GM12865 (cell line): ENCODE results near the gene CCDC194.
A peak's percentile ranks its signal among the peaks of the same experiment; 100 is the strongest.

Source experiments
- DNase-seq: peaks from one replicate; pipeline ENCODE4 v3.0.0; 2010; ENCODE audit warnings: low read depth
- H3K4me3 ChIP-seq: 2 replicates; pipeline ENCODE4 v1.5.1; 2011; ENCODE audit warnings: mild to moderate bottlenecking, low read depth, low read length, control low read depth
- TF ChIP-seq, protein P1 (sequence below): IDR thresholded peaks from 2 replicates; pipeline ENCODE4 v1.5.1; 2011; ENCODE audit warnings: low read length, control low read depth, low read depth, inconsistent platforms; ENCODE audit not compliant: insufficient read depth; ENCODE audit errors: missing control alignments

The CCDC194 gene

DNA sequence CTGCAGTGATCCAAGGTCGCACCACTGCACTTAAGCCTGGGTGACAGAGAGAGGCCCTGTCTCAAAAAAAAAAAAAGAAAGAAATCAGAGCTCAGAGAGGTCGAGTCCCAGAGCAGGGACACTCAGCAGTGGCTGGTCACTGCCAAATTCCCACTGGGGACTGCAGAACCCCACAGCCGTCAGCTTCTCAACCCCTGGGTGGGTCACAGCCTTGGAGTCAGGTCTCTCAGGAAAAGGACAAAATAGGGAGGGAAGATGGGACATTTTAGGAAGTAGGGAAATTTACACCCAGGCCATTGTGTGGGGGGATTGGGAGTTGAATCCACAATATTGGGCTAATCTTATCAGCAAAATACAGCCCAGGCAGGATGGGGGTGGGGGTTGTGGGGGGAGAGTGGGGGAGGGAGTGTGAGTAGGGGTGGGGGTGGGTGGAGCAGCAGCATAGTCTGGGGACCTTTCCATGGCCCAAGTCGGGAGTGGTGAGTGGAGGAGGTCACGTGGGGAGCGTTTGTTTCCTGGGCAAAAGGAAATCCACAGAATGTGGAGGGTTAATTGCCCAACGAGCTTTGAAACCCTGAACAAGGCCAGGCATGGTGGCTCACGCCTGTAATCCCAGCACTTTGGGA lies 5.0 kb upstream of the CCDC194 start:
- no peak overlapping the region for H3K4me3 ChIP-seq
- DNase-seq: no peak
- TF ChIP-seq, protein P1, sequence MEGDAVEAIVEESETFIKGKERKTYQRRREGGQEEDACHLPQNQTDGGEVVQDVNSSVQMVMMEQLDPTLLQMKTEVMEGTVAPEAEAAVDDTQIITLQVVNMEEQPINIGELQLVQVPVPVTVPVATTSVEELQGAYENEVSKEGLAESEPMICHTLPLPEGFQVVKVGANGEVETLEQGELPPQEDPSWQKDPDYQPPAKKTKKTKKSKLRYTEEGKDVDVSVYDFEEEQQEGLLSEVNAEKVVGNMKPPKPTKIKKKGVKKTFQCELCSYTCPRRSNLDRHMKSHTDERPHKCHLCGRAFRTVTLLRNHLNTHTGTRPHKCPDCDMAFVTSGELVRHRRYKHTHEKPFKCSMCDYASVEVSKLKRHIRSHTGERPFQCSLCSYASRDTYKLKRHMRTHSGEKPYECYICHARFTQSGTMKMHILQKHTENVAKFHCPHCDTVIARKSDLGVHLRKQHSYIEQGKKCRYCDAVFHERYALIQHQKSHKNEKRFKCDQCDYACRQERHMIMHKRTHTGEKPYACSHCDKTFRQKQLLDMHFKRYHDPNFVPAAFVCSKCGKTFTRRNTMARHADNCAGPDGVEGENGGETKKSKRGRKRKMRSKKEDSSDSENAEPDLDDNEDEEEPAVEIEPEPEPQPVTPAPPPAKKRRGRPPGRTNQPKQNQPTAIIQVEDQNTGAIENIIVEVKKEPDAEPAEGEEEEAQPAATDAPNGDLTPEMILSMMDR: no peak

DNA sequence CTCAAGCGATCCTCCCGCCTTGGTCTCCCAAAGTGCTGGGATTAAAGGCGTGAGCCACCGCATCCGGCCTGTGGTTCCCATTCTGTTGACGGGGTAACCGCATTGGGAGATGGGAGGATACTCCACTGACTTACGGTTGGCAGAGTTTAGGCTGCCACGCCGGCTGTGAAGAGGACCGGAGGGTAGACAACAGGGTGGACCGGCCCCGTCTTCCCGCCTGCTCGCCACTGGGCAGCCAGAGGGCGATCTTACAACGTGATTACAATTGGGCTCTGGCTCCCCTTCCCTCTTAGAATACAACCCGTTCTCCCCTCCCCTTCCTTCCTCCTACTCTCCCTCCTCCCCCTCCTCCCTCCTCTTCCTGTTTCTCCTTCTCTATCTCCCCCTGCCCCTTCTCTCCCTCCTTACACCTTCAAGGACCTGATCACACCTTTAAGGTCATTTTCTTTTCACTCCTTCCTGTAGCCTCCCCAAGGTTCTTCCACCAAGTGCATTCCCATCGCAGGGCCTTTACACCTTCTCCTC lies 957 bp upstream of the CCDC194 start:
- no peak overlapping the region for H3K4me3 ChIP-seq
- DNase-seq: peak; percentile 75
- TF ChIP-seq, protein P1: peak; percentile 81

- H3K4me3 ChIP-seq: no peak overlapping the region
- DNase-seq: peak; percentile 18
- TF ChIP-seq, protein P1: no peak
These were observed 994 bp downstream of the CCDC194 start for GRCh38 chr19:17393002-17393401.

DNA sequence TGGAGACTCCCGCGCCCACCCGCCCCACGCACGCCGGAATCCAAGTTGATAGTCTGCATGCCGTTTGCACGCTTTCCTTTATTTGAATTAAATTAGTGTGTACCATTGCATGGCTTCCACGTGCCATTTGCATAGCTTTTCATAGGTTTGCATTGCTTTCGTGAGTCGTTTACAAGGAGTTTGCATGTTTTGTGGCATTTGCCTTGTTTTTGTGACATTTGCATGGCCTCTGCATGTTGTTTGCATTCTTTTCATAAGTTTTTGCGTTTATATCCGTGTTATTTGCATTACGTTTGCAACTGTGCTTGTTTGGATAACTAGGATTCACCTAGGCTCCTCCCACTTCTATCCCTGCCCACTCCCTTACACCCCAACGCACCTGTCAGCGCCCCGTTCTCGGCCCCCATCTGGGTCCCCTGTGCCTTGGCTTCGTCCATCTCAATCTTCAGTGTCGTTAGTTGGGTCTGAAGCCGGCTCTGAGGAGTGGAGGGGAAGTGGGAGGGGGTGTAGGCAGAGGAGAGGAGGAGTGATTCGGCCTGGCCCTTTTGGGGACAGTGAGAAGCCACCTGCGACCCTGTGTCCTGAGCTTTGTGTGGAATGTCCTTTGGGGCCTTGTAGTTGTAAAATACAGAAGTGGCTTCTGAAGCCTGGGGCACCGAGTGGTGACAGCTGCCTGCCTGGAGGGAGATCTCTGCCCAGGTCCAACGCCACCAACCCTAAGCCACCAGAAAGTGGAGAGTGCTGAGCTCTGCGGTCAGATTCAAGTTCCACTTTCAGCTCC lies 2.4 kb downstream of the CCDC194 start:
- DNase-seq: peak; percentile 31

DNA sequence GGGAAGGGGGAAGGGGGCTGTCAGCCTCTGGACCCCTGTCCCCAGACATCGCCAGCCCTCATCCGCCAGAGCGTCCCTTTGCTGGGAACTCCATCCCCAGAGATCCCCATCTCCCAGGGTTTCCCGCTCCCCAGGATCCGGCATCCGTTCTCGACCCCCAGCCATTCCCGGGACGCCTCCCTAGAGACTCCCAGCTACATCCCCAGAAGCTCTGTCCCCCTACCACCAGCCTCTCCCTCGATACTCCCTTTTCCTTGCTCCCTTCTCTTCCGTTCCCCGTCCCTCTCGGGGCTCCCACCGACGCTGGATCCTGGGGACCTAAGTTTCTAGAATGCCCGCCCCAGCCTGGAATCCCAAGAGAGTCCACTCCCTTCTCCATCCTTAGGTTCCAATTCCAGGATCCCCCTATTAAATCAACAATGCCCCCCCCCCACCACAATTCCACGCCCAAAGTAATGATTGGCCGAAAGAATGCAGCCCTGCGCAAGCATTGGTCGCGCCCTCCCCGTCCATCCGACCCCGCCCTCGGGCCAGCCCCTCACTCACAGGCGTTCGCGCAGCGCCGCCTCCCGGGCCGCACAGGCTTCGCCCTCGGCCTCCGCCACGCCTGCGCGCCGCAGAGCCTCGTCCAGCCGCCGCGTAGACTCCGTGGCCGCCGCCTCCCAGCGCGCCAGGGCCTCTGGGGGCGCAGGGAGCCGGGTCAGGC lies 3.2 kb downstream of the CCDC194 start:
- peak overlapping the region; percentile 47 for H3K4me3 ChIP-seq
- TF ChIP-seq, protein P1: peak; percentile 72
- peak; percentile 90 for DNase-seq

More for the DNA sequence above, 2.4 kb downstream of the CCDC194 start:
- peak overlapping the region; percentile 12 for H3K4me3 ChIP-seq
- TF ChIP-seq, protein P1: no peak

- TF ChIP-seq, protein P1: no peak
- H3K4me3 ChIP-seq: no peak overlapping the region
- DNase-seq: no peak
These were observed 3.9 kb downstream of the CCDC194 start for GRCh38 chr19:17389957-17390664.
